ENCODE measurements around the gene ARFGAP2.

ARFGAP2 gene

DNA sequence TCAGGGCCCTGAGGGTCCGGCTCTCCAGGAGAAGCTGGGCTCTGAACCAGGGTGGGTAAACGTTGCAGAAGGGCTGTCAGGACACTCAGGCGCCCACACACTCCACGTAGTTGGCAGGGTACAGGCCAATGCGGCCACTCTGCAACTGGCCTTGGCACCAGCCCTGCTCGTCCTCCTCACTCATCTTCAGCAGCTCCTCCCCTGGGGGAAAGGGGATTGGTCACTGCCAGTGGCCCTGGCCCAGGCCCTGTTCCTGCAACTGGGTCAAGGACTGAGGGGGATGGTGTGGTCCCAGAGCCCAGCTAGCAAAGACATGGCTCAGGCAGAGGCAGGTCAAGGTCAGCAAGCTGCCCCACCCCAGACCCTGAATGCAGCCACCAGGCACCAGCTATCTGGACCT lies 1.2 kb upstream of the ARFGAP2 start:
- TF ChIP-seq NFIC (IDR thresholded peaks at IDR 0.05) (no peak), FOXM1 (IDR thresholded peaks at IDR 0.05; ENCODE audit: borderline replicate concordance, low read depth) (no peak), TEAD4 (IDR thresholded peaks at IDR 0.05) (no peak), CEBPB (IDR thresholded peaks at IDR 0.05) (no peak), EGR1 (IDR thresholded peaks at IDR 0.05) (no peak)
- TF ChIP-seq, protein P1, sequence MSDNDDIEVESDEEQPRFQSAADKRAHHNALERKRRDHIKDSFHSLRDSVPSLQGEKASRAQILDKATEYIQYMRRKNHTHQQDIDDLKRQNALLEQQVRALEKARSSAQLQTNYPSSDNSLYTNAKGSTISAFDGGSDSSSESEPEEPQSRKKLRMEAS (IDR thresholded peaks at IDR 0.05) = no peak

DNA sequence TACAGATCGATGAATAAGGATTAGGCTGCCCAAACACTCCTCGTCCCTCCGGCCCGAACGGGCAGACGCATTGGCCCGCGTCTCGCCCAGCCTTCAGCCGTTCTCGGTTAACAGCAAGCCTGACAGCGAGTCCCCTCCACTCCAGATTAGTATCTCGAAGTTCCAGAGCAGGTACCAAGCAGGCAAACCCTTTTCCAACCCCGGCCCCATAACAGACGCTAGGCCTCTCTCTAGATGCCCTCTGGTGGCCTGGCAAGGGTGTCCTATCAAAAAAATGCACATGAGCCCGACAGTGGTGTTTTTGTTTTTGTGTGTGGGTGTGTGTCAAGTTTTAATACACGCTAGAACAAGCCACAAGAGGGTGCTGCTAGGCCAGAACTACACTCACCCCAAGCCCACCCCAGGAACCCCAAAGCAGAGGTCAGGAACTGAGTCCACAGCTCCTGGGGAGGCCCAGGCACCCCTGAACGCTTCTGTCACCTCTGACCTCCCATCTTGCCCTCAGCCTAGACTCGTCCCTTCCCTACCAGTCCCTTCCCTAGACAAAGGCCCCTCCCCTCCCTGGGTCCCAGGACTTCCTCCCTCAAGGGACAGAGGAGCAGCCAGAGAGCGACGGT lies 658 bp upstream of the ARFGAP2 start:
- TF ChIP-seq NFIC (IDR thresholded peaks at IDR 0.05) (no peak), RAD21 (IDR thresholded peaks at IDR 0.05; ENCODE audit: low read depth) (peak; percentile 65), ZBTB7A (IDR thresholded peaks at IDR 0.05; ENCODE audit: low read depth) (0 out of 2 replicates have a peak, but pooled peaks have one; percentile 25), EP300 (IDR thresholded peaks at IDR 0.05; ENCODE audit: borderline replicate concordance) (no peak), YY1 (IDR thresholded peaks at IDR 0.05; ENCODE audit: low read depth) (no peak), TAF1 (IDR thresholded peaks at IDR 0.05; ENCODE audit: low read depth) (no peak), TCF12 (IDR thresholded peaks at IDR 0.05; ENCODE audit: low read depth) (no peak), EGR1 (IDR thresholded peaks at IDR 0.05) (peak; percentile 39; the same call in 1 of the 2 replicates), CEBPB (IDR thresholded peaks at IDR 0.05) (no peak), FOXM1 (IDR thresholded peaks at IDR 0.05; ENCODE audit: borderline replicate concordance, low read depth) (no peak), TEAD4 (IDR thresholded peaks at IDR 0.05) (no peak), CREB1 (IDR thresholded peaks at IDR 0.05; ENCODE audit: low read depth) (no peak)
- TF ChIP-seq, protein P2, sequence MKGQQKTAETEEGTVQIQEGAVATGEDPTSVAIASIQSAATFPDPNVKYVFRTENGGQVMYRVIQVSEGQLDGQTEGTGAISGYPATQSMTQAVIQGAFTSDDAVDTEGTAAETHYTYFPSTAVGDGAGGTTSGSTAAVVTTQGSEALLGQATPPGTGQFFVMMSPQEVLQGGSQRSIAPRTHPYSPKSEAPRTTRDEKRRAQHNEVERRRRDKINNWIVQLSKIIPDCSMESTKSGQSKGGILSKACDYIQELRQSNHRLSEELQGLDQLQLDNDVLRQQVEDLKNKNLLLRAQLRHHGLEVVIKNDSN (IDR thresholded peaks at IDR 0.05) = no peak
- TF ChIP-seq, protein P1 (IDR thresholded peaks at IDR 0.05) = peak; percentile 12; the same call in 1 of the 2 replicates
- TF ChIP-seq, protein P3, sequence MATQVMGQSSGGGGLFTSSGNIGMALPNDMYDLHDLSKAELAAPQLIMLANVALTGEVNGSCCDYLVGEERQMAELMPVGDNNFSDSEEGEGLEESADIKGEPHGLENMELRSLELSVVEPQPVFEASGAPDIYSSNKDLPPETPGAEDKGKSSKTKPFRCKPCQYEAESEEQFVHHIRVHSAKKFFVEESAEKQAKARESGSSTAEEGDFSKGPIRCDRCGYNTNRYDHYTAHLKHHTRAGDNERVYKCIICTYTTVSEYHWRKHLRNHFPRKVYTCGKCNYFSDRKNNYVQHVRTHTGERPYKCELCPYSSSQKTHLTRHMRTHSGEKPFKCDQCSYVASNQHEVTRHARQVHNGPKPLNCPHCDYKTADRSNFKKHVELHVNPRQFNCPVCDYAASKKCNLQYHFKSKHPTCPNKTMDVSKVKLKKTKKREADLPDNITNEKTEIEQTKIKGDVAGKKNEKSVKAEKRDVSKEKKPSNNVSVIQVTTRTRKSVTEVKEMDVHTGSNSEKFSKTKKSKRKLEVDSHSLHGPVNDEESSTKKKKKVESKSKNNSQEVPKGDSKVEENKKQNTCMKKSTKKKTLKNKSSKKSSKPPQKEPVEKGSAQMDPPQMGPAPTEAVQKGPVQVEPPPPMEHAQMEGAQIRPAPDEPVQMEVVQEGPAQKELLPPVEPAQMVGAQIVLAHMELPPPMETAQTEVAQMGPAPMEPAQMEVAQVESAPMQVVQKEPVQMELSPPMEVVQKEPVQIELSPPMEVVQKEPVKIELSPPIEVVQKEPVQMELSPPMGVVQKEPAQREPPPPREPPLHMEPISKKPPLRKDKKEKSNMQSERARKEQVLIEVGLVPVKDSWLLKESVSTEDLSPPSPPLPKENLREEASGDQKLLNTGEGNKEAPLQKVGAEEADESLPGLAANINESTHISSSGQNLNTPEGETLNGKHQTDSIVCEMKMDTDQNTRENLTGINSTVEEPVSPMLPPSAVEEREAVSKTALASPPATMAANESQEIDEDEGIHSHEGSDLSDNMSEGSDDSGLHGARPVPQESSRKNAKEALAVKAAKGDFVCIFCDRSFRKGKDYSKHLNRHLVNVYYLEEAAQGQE (IDR thresholded peaks at IDR 0.05; ENCODE audit: low read depth) = no peak

DNA sequence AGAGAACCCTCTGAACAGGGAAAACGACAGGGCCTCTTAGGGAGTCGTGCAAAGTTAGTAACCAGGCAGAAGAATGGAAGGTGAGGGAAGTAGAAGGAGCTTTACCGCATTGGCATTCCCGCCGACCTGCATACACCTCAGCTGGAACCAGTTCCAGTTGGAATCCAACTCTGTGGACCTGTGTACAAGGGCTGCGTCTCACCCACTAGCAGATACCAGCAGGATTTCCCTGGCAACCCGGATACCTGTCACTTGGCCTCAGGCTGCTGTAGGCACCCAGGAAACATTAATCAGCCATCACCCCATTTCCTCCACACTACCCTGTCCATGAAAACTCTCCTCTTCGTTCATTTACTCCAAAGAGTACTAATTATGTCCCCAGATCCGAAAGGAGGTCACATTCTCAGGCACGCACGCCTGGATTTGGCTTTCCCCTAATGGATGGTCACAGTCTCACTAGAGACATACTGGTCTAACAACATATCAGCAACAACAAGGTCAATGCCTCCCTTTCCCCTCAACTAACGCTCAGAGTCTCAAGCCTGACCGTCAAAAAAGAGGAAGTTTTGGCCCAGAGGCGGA lies 842 bp downstream of the ARFGAP2 start:
- TF ChIP-seq, protein P2 (IDR thresholded peaks at IDR 0.05) = no peak
- TF ChIP-seq TEAD4 (IDR thresholded peaks at IDR 0.05) (no peak), ZBTB7A (IDR thresholded peaks at IDR 0.05; ENCODE audit: low read depth) (no peak)
- TF ChIP-seq, protein P3 (IDR thresholded peaks at IDR 0.05; ENCODE audit: low read depth) = no peak

DNA sequence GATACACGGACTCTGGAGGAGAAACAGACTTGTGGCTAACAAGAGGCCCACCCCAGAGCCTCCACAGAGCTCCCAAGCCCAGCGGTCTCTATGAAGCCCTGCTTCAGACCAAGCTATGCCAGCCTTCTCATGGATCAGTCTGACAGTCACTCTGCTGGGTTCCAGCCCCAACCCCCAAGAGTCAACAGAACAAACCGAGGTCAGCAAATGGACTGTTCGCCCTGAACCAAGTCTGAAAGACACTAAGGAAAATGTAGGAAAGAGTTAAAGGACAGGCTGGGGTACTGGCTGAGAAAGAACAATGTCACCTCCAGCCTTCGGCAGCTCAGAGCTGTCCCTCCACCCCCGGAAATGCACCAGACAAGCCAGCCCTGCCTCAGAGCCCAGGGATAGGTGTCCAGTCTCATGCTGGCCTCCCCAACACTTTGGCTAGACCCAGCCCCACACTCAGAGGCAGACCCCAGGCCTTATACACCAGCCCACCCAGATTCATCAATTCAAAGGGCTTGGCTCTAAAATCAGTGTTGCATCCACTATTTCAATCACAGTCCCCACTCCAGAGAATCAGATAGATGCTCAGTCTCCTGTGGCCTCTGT lies 3.8 kb downstream of the ARFGAP2 start:
- TF ChIP-seq YY1 (IDR thresholded peaks at IDR 0.05; ENCODE audit: low read depth) (no peak), FOXM1 (IDR thresholded peaks at IDR 0.05; ENCODE audit: borderline replicate concordance, low read depth) (no peak)

DNA sequence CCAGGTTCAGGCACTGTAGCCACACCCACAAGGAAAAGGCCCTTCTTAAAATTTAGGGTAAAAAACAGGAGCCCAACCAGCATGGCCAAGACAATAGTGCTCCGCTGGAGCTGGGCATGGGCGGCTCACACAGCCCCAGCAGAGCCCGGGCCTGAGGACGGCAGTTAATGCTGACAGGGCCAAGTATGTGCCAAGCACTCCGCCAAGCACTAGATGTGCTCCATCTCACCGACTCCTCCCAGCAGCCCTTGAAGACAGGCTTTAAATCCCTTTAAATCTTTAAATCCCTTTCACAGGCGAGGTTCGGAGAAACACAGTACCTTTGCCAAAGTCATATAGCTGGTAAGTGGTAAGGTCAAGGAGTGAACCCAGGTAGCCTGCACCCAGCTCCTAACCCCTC lies 4.8 kb downstream of the ARFGAP2 start:
- TF ChIP-seq RAD21 (IDR thresholded peaks at IDR 0.05; ENCODE audit: low read depth) (no peak), CEBPB (IDR thresholded peaks at IDR 0.05) (no peak), NFIC (IDR thresholded peaks at IDR 0.05) (no peak), YY1 (IDR thresholded peaks at IDR 0.05; ENCODE audit: low read depth) (no peak), TAF1 (IDR thresholded peaks at IDR 0.05; ENCODE audit: low read depth) (no peak), CREB1 (IDR thresholded peaks at IDR 0.05; ENCODE audit: low read depth) (no peak), FOXM1 (IDR thresholded peaks at IDR 0.05; ENCODE audit: borderline replicate concordance, low read depth) (no peak), TEAD4 (IDR thresholded peaks at IDR 0.05) (no peak), ZBTB7A (IDR thresholded peaks at IDR 0.05; ENCODE audit: low read depth) (no peak), TCF12 (IDR thresholded peaks at IDR 0.05; ENCODE audit: low read depth) (no peak), EGR1 (IDR thresholded peaks at IDR 0.05) (no peak)
